K562 (cell line): ENCODE results near the gene DCLK3. TPM values are rescaled to one million over a fixed set of nuclear protein-coding genes. Genes with fewer than 3 reads are reported as not detected.

Source experiments
- CCNT2 ChIP-seq: IDR thresholded peaks from 2 replicates; pipeline ENCODE4 v1.6.1; 2011; ENCODE audit warnings: borderline replicate concordance, low read depth, mild to moderate bottlenecking, moderate library complexity, mixed read lengths, low read length; ENCODE audit not compliant: insufficient read length; ENCODE audit errors: extremely low read depth
- FOSL1 ChIP-seq: fragments of 200-800 bp; sonication (Bioruptor generic); conservative IDR thresholded peaks from 2 replicates; pipeline ENCODE4 v1.6.1; 2016; ENCODE audit warnings: missing genetic modification characterization, missing compliant biosample characterization
- HNRNPLL ChIP-seq: fragments of 200-400 bp; formaldehyde crosslinking; IDR thresholded peaks from 2 replicates; pipeline ENCODE4 v1.6.1; 2017; ENCODE audit warnings: low read length, low read depth, mild to moderate bottlenecking; ENCODE audit not compliant: poor library complexity, severe bottlenecking
- JUND ChIP-seq, 2 experiments: IDR thresholded peaks; 2 replicates in 1 of 2; 3 replicates in 1 of 2; pipeline ENCODE4 v1.6.1; 2011; ENCODE audit warnings: borderline replicate concordance in 2 of 2, low read depth in 2 of 2, low read length in 2 of 2, improper control_type of control experiment in 1 of 2, missing biosample characterization in 1 of 2, missing genetic modification characterization in 1 of 2, missing genetic modification reagents in 1 of 2
- SMARCA4 ChIP-seq: fragments of 450-650 bp; IDR thresholded peaks from 2 replicates; pipeline ENCODE4 v1.6.1; 2016
- ZSCAN32 ChIP-seq: fragments of 450-650 bp; formaldehyde crosslinking; IDR thresholded peaks from 2 replicates; pipeline ENCODE4 v1.4.0; 2020; ENCODE audit warnings: mild to moderate bottlenecking, moderate library complexity
- polyA plus RNA-seq, 8 experiments: library from polyadenylated mRNA; depleted of rRNA in 4 of 8; stranded (reverse) in 5 of 8; unstranded in 3 of 8; fragments of >200 nt; fragmentation: Nextera tagmentation in 2 of 8; fragmentation: Illumina TruSeq in 1 of 8; extraction: Ambion mirVana in 2 of 8; extraction: Trizol in 1 of 8; gene quantifications; 2 replicates each; pipeline versions ENCODE4 v1.2.1 to v1.2.3, GENCODE V29; 2011 to 2014; ENCODE audit warnings: inconsistent platforms in 1 of 8, missing spikeins in 1 of 8
- total RNA-seq, 7 experiments: library from RNA; depleted of rRNA in 6 of 7; stranded (reverse); fragments of >200 nt in 6 of 7; fragmentation: Illumina TruSeq in 2 of 7; extraction: Trizol in 2 of 7; gene quantifications; 2 replicates each; pipeline versions ENCODE4 v1.2.1 to v1.2.3, GENCODE V29; 2011 to 2021; ENCODE audit warnings: low replicate concordance in 1 of 7
- TF ChIP-seq, protein P1 (sequence below): fragments of 450-650 bp; formaldehyde crosslinking; IDR thresholded peaks from 2 replicates; pipeline ENCODE4 v1.4.0; 2020; ENCODE audit warnings: mild to moderate bottlenecking, moderate library complexity
- TF ChIP-seq, protein P2 (sequence below), 2 experiments: fragments of 450-650 bp in 1 of 2; sonication (generic) in 1 of 2; formaldehyde crosslinking in 1 of 2; IDR thresholded peaks in 1 of 2; conservative IDR thresholded peaks in 1 of 2; 2 replicates each; pipeline versions ENCODE4 v1.6.1 to v1.8.1; 2016 to 2023; ENCODE audit warnings: mild to moderate bottlenecking in 2 of 2, moderate library complexity in 2 of 2, inconsistent platforms in 1 of 2, missing genetic modification reagents in 1 of 2

The DCLK3 gene
- total and polyA plus RNA-seq, 9 of the 15 experiments (the other 6 are each of a cell fraction or from before 2014, with no cell fraction given), result not detected

- TF ChIP-seq, protein P1, sequence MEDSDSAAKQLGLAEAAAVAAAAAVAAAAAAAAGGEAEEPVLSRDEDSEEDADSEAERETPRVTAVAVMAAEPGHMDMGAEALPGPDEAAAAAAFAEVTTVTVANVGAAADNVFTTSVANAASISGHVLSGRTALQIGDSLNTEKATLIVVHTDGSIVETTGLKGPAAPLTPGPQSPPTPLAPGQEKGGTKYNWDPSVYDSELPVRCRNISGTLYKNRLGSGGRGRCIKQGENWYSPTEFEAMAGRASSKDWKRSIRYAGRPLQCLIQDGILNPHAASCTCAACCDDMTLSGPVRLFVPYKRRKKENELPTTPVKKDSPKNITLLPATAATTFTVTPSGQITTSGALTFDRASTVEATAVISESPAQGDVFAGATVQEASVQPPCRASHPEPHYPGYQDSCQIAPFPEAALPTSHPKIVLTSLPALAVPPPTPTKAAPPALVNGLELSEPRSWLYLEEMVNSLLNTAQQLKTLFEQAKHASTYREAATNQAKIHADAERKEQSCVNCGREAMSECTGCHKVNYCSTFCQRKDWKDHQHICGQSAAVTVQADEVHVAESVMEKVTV, result peak; percentile 14; the same call in 1 of the 2 replicates
- no peak for TF ChIP-seq CCNT2
- TF ChIP-seq FOSL1, result peak; percentile 98
- TF ChIP-seq SMARCA4, result peak; percentile 38; the same call in 1 of the 2 replicates
- peak; percentile 64 for TF ChIP-seq JUND (IDR thresholded peaks at IDR 0.05; ENCODE audit: borderline replicate concordance, low read depth, low read length)
- TF ChIP-seq JUND (tag; IDR thresholded peaks at IDR 0.05; ENCODE audit: borderline replicate concordance, low read depth, low read length), result no peak
- TF ChIP-seq HNRNPLL, result no peak
- TF ChIP-seq ZSCAN32 (CRISPR knock-in tag), result 0 out of 2 replicates have a peak, but pooled peaks have one; percentile 42
- TF ChIP-seq, protein P2, sequence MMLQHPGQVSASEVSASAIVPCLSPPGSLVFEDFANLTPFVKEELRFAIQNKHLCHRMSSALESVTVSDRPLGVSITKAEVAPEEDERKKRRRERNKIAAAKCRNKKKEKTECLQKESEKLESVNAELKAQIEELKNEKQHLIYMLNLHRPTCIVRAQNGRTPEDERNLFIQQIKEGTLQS (IDR thresholded peaks at IDR 0.05), result peak; percentile 85
- TF ChIP-seq, protein P2 (CRISPR knock-in tag; conservative IDR thresholded peaks at IDR 0.05), result no peak
Measured at GRCh38 chr3:36679384-36680200, 84.8 kb downstream of the DCLK3 start (continued).
